GM19099 (cell line): ENCODE results near the gene CCNB2.

Experiments
- POLR2A ChIP-seq: IDR thresholded peaks from 3 replicates; pipeline ENCODE4 v1.6.1; 2011; ENCODE audit warnings: low read depth; ENCODE audit not compliant: insufficient read length; ENCODE audit errors: extremely low read depth

CCNB2 gene

DNA sequence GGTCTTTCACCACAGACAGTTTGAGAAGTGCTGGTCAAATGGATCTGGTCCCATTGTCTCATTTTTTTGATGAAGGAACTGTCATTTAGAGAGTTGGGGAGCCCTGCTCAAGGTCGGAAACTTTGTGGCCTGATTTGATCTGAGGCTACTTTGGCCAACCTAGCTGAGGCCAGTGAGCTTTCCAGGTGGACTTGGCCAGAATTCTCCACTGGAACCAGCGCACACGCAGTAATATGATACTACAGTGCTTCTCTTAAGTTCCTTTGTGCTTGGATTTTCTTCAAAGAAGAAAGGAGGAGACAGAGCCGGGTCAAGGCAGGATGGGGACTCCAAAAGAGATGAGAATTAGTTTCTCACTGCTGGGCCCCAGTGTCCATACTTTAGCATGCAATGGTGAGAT lies 50.5 kb downstream of the CCNB2 start:
- TF ChIP-seq POLR2A, result no peak

DNA sequence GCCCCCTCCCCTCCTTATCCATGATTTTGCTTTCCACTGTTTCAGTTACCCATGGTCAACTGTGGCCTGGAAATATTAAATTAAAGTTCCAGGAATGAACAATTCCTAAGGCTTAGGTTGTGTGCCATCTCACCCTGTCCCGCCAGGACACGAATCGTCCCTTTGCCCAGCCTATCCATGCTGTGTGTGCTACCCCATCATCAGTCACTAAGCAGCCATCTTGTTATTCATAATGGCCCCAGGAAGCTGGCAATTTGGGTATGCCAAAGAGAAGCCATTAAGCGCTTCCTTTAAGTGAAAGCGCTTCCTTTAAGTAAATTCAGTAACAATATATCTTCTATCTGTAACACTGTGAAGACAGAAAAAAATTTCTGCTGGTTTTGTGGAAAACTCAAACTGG lies 52.5 kb downstream of the CCNB2 start:
- TF ChIP-seq POLR2A, result no peak

DNA sequence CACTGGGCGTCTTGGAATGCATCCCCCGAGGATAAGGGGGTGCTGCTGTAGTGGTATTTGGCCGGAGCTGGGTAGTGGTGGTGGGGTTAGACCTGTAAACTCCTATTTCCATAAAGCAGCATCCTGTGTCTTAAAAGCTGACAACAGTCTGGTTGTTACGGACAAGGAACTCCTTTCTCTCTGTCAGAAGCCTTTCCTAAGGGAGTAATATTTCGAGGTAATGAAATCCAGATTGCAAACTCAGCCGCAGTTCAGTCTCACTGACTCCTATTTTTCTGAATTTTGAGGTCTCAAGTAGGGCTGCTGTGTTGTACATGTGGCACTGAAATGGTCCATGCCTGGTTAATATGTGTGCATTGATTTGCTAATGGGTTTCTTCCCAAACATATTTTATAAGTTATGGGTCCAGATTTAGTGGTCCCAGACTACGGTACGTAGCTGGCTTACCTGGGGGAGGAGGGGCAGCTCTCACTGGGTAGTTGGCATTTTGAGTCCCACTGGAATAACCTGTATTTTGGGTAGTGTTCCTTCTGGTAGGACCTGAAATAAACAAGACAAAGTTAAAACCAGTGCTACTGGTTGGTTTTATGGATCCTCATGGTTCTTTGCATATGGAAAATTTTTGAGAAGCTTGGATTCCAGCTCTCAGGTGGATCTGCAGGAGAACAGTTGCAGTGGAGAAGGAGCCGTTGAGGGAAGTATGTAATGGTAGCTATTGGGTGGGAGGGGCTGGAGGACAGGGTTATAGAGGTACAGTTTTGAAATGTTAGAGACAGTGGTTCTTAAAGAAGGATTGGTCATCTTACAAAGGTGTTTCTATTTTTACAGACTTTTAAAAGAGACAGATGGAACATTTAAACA lies 53.1 kb downstream of the CCNB2 start:
- no peak for TF ChIP-seq POLR2A

DNA sequence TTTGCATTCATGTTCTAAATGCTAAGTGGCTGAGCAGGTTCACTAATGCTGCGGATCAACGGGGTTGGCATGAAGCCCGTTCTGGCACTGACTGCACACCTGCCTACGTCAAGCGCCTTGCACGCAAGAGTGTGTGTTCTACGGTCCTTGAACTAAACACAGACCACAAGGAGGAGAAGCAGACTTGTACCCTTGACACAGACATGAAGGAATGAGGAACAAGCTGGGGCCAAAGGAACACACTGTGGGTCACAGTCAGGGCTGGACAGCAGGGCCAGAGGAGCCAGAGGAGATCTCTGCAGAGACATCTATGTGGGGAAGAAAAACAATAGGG lies 53.7 kb downstream of the CCNB2 start:
- no peak for TF ChIP-seq POLR2A

DNA sequence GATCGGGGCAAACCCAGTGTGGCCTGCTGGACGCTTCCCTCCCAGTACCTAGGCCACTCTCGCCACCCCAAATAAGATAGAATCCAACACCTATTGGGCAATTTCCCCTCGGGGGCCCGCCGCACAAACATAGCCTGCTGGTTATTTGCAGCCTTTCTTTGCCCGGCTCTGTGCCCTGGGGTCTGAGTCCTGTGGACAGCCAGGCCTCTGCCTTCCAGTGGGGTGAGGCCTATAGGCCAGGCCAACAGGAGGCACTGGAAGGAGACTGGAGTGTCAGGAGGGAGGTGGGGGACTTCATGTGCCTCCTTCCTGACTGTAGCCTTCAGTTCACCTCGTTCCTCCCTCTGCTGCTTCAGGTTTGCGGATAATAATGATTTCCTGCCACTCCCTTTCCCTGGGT lies 54.3 kb downstream of the CCNB2 start:
- TF ChIP-seq POLR2A, result no peak

DNA sequence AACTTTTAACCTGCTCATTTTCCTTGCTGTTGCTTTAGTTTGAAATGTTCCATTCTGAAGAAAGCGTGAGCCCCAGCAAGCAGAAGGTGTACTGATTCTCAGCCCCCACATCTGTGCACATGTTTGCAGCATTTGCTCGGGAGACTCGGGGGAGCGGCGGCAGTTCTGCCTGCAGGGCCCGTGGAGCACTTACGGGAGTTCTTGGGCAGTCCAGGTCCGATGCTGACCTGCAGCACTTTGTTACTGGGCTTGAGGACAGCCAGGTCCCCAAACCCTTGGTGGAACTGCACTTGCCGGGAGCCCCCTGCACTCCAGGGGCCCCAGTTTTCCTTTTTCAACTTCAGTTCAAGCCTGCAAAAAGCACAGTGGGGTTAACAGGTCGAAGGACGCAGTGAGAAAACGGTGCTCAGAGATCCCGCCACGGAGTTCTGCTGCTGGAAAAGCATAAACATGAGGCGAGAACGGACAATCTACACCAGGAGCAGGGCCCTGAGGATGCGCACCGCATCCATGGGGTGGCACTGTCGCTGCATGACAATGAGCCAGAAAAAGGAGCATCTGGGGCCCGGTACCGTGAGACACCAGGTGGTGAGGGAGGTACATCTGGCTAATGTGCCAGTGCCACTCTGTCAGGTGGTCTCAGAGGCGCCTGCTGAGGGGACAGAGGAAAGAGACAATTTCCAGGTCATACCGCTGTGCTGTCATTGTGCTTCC lies 56.1 kb downstream of the CCNB2 start:
- no peak for TF ChIP-seq POLR2A

DNA sequence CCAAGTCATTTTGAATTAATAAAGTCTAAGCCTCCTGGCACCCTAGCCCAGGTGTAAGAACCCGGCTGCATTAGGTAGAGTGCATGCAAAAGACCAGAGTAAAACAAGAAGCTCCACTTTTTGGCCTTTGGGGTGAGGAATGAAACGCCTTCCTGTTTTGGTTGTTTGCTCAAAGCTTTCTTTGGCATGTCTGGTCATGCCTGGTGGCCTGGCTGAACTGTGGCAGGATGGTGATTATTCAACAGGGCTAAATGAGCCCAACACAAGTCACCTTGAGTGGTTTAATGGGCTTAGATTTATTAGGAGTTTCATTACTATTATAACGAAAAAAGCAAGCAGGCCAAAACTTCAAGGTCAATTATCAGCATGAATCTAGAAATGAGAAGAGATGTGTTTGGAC lies 60.8 kb downstream of the CCNB2 start:
- no peak for TF ChIP-seq POLR2A

DNA sequence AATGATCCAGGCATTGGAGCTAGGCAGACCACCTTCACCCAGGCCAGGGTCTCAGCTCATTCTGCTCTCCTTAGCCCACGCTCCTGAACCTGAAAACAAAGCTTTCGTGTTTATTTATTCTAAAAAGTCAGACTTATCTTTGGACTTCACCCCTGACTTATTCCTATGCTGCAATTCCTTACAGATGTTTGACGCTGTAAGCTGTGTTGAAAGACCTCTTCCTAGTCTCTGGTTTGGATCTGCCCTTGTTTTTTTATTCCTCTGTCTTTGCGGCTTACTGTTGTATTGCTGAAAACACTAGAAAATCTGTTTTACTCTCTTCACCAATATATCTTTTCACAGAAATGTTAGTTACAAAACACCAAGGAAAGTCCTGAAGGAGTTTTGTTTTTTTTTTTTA lies 61.2 kb downstream of the CCNB2 start:
- no peak for TF ChIP-seq POLR2A

DNA sequence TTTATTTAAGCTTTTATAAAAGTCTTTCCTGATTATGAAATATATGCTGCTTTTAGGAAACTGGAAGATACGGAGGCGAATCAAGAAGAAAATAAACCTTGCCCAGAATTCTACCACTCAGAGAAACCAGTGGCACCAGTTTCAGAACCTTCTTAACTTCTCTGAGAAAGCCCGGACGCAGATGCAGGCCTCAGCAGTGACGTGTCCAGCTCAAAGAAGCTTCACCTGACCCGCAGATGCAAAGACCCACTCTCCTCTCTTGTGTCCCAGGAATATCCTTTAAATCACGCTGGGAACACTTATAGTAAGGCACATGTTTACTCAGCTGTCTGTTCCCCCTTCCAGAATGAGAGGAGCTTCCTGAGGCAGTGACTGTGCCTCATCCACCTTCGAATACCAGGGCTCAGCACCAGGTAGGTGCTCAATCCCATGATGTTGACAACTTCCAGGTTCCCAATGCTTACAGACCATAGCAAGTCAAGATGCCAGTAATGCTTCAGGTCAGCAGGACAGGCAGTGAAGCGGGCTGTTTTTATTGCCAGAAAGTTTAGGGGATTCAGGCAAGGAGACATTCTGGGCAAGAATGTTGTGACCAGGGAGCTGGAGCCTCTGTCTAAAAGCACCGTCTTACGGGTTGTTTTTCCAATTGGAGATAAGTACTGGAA lies 61.8 kb downstream of the CCNB2 start:
- TF ChIP-seq POLR2A, result no peak

DNA sequence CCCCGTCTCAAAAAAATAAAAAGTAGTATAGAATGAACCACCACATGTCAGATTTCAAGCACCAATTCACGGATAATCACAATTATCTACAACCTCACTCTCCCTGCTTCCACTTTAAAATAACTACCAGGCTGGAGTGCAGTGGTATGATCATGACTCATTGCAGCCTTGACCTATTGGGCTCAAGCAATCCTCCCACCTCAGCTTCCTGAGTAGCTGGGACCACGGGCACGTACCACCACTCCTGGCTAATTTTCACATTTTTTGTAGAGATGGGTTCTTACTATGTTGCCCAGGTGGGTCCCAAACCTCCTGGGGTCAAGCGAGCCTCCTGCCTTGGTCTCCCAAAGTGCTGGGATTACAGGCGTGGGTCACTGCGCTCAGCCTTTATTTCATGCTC lies 63.6 kb downstream of the CCNB2 start:
- no peak for TF ChIP-seq POLR2A

DNA sequence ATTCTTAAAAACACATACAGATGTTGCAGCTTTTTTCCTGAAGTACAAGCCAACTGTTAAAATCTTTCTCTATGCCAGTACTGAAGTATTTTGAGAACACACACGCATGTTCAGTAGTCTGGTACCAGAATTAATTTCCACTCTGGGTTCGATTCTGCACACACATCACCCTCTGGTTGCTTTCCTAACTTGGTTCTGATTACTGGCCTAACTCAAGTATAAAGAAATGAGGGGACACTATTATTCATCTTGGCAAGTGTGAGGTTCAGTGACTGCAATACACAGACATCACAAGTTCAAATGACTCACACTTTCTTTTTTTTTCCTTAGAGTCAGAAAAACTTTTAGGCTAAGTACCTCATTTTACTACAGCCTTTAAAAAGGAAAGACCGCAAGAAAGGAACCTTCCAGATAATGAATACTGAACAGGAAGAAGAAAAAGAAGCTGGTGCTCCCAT lies 64.3 kb downstream of the CCNB2 start:
- no peak for TF ChIP-seq POLR2A

DNA sequence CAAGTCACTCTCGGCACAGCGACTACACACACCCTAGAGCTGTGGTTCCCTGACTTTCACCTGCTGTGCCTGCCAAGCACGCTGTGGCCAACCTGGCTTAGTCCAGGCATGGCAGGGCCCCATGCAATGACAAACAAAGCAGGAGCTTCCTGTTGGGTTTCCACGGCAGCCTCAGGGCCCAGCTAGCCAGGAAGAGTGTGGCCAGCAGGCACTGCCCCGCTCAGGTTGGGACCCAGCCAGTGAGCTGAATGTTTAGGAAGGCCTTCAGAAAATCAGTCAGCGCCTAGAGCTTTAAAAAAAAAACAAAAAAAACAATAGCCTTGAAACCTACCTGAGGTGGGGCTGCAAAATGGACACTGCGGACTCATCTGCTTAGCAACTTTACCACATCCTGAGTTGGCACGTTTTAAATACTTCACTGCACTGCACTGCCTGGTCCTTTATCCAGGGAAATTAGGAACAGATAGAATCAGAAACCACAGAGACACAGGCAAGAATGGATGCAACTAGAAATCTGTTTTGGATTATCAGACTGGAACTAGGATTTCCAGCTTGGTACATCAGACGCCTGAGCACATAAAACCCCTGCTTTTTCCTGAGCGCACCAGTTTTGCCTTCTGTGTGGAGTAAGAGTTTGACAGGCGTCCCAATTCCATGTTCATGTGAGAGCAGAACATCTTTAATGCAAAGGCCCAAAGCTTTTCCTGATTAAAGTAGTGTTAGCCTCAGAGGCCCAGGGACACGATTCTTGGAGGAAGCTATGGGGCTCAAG lies 65.5 kb downstream of the CCNB2 start:
- no peak for TF ChIP-seq POLR2A

DNA sequence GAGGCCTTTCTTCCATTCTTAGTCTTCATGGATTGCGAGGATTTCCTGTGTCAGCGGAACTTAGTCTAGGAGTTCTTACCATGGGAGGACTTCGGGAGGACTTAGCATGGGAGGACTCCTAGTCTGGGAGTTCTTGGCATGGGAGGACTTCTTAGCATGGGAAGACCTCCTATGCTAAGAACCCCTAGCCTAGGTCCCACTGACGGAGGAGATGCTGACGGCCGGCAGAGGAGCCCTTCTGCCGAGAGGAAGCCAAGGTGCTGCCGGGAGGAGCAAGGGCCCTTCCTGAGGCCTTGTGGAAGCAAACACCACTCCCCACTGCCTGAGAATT lies 66.1 kb downstream of the CCNB2 start:
- no peak for TF ChIP-seq POLR2A

DNA sequence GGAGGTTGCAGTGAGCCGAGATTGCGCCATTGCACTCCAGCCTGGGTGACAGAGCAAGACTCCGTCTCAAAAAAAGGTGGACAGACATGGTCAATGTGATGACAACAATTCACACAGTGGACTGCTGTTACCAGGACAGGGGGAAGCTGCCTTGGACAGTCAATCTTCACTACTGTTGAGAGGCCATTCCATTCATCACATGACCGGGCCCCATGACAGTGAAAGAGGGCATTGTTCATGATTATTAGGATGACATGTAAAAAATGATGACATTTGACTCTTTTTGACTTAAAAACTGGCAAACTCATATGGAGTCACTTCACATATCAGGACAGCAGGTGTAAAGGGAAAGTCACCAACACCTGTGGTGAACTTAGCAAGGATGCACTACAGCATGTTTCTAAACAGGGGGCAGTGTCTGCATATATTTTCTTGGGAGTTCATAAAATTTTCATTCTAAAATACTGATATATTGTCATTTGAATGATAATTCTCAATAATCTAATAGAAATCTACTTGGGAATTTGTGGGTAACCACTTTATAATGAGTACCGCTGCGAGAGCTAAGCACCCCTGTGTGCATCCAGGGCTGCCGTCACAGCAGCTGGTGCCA lies 67.4 kb downstream of the CCNB2 start:
- TF ChIP-seq POLR2A, result no peak

DNA sequence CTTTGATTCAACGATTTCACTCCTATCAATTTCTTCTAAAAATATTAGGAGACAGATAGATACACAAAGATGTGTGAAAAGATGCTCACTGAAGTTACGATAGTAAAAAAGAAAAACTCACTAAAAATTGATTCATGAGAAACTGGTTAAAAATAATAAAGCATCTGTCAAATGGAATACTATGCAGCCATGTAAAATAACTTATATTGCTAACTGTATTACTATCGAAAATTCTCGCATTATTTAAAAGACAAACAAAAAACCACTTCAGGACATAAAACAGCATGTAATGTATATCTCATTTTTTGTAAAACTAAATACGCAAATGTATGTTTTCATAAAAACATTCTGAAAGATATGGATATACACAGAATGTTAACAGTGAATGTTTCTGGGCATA lies 68.2 kb downstream of the CCNB2 start:
- no peak for TF ChIP-seq POLR2A

DNA sequence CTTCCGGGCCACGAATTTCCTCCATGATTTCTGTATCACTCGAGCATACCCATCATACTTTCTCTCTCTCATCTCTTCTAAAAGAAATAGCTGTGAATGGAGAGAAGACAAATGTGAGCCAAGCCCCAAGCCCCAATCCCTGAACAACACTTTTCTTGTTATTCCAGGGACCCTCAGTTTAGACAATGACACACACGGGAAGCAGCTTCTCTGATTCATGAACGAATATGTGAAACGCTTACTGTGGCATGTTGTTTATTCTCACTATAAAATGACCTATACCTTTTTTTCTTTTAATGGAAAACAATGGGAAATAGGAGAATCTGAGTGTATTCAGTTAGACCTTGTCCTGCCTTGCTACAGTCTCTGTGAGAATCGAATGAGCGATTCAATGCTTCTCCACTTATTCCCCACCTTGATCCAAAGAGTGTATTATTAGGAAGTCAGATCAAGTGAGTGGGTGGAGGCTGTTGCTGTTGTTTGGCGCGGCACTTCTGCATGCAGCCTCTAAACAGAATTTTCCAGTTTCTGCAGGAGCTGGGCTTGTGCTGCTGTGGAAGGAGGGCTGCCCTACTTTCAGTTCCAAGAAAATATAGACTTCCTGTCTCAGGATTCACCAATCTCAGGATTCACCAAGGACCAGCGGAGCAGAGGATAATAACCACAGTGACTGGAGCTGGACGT lies 69.3 kb downstream of the CCNB2 start:
- TF ChIP-seq POLR2A, result no peak
